H1 (cell line): Measurements from ENCODE around the gene BCAS2. TPM values are rescaled to one million over a fixed set of nuclear protein-coding genes. Genes with fewer than 3 reads are reported as not detected.

Source experiments
- CTCF ChIA-PET: fragments of 300-600 bp; sonication (Branson Sonifier 250); formaldehyde crosslinking; loops from one replicate; lab custom pipeline; 2021; ENCODE audit not compliant: partially characterized antibody; lab: Charles Lee
- POLR2A ChIA-PET: fragments of 300-600 bp; sonication (Branson Sonifier 250); formaldehyde crosslinking; loops from one replicate; lab custom pipeline; 2021; ENCODE audit warnings: inconsistent platforms; ENCODE audit not compliant: partially characterized antibody; lab: Charles Lee
- DNase-seq, 2 experiments: peaks; one replicate each; pipeline versions ENCODE4 v3.0.0 to v3.0.0-alpha.2; 2010 to 2022; ENCODE audit warnings: low spot score in 2 of 2, low read depth in 1 of 2, mixed read lengths in 1 of 2
- FAIRE-seq: peaks from 2 replicates; lab custom pipeline; 2011; peaks lifted over from hg19 to GRCh38; lab: Jason Lieb, UNC
- H2AFZ ChIP-seq: 2 replicates; pipeline ENCODE4 v1.8.1; 2012; ENCODE audit warnings: low read length, inconsistent platforms
- H2AK5ac ChIP-seq: 2 replicates; pipeline ENCODE4 v1.6.1; 2013; ENCODE audit warnings: low read depth, low read length
- H2BK120ac ChIP-seq: replicated peaks from 2 replicates; pipeline ENCODE3; 2013; ENCODE audit warnings: low read depth, low read length, inconsistent platforms
- H2BK12ac ChIP-seq: 2 replicates; pipeline ENCODE4 v1.6.1; 2013; ENCODE audit warnings: low read depth, low read length
- H2BK15ac ChIP-seq: 2 replicates; pipeline ENCODE4 v1.6.1; 2013; ENCODE audit warnings: low read length
- H2BK20ac ChIP-seq: 2 replicates; pipeline ENCODE4 v1.6.1; 2013; ENCODE audit warnings: low read length
- H2BK5ac ChIP-seq: 2 replicates; pipeline ENCODE4 v1.6.1; 2013; ENCODE audit warnings: low read depth, low read length
- H3K14ac ChIP-seq: 2 replicates; pipeline ENCODE4 v1.6.1; 2013; ENCODE audit warnings: inconsistent platforms; ENCODE audit not compliant: insufficient read length
- H3K18ac ChIP-seq: 2 replicates; pipeline ENCODE4 v1.6.1; 2013; ENCODE audit warnings: low read length; ENCODE audit errors: extremely low read depth
- H3K23ac ChIP-seq: 2 replicates; pipeline ENCODE4 v1.6.1; 2013; ENCODE audit warnings: inconsistent platforms; ENCODE audit not compliant: insufficient read length
- H3K23me2 ChIP-seq: 2 replicates; pipeline ENCODE4 v1.6.1; 2013; ENCODE audit warnings: low read depth, low read length
- H3K27ac ChIP-seq: 2 replicates; pipeline ENCODE4 v1.6.1; 2011; ENCODE audit warnings: low read depth, low read length, inconsistent platforms
- H3K27me3 ChIP-seq, 4 experiments: replicated peaks in 1 of 4; 1 replicate in 1 of 4; 2 replicates in 3 of 4; pipeline versions ENCODE4 v1.6.1 to v1.8.1; 2011 to 2013; ENCODE audit warnings: low read length in 3 of 4, mild to moderate bottlenecking in 3 of 4, inconsistent platforms in 2 of 4, mixed read lengths in 2 of 4, moderate library complexity in 1 of 4; ENCODE audit not compliant: control insufficient read depth in 3 of 4, insufficient read depth in 3 of 4; ENCODE audit errors: extremely low read depth in 1 of 4
- H3K36me3 ChIP-seq, 4 experiments: 2 replicates each; pipeline versions ENCODE4 v1.6.1 to v1.8.1; 2011 to 2013; ENCODE audit warnings: mild to moderate bottlenecking in 4 of 4, low read length in 3 of 4, moderate library complexity in 2 of 4, control low read depth in 1 of 4, inconsistent platforms in 1 of 4; ENCODE audit not compliant: insufficient read depth in 4 of 4, control insufficient read depth in 2 of 4
- H3K4ac ChIP-seq: replicated peaks from 2 replicates; pipeline ENCODE3; 2013; ENCODE audit warnings: low read length, low read depth, mixed read lengths, inconsistent platforms; ENCODE audit not compliant: insufficient read length
- H3K4me1 ChIP-seq, 4 experiments: replicated peaks in 1 of 4; 1 replicate in 1 of 4; 2 replicates in 3 of 4; pipeline versions ENCODE4 v1.6.1 to v1.8.1; 2011 to 2013; ENCODE audit warnings: low read length in 3 of 4, inconsistent platforms in 2 of 4, mixed read lengths in 1 of 4; ENCODE audit not compliant: insufficient read depth in 4 of 4, control insufficient read depth in 3 of 4
- H3K4me2 ChIP-seq, 2 experiments: 2 replicates each; pipeline versions ENCODE4 v1.6.1 to v1.8.1; 2011 to 2013; ENCODE audit warnings: low read depth in 2 of 2, low read length in 2 of 2, control low read depth in 1 of 2, inconsistent platforms in 1 of 2, mild to moderate bottlenecking in 1 of 2; ENCODE audit not compliant: insufficient read depth in 1 of 2
- H3K4me3 ChIP-seq, 4 experiments: fragments of 200-600, 300-600 bp in 1 of 4; sonication (generic), shearing (Covaris generic), sonication (Bioruptor Twin) in 1 of 4; 2 replicates each; pipeline versions ENCODE4 v1.5.1 to v1.8.1; 2011 to 2016; ENCODE audit warnings: low read length in 4 of 4, low read depth in 3 of 4, control low read depth in 2 of 4, inconsistent platforms in 2 of 4, mild to moderate bottlenecking in 2 of 4, mixed read lengths in 1 of 4, moderate library complexity in 1 of 4; ENCODE audit not compliant: insufficient read depth in 2 of 4; ENCODE audit errors: extremely low read depth in 1 of 4
- H3K56ac ChIP-seq: replicated peaks from 2 replicates; pipeline ENCODE3; 2013; ENCODE audit warnings: low read depth, mild to moderate bottlenecking, mixed read lengths, low read length, inconsistent platforms; ENCODE audit not compliant: insufficient read length
- H3K79me1 ChIP-seq: 2 replicates; pipeline ENCODE4 v1.6.1; 2013; ENCODE audit warnings: low read depth, low read length, control low read depth
- H3K79me2 ChIP-seq, 2 experiments: 2 replicates each; pipeline versions ENCODE4 v1.6.1 to v1.8.1; 2012 to 2013; ENCODE audit warnings: low read length in 2 of 2, mild to moderate bottlenecking in 2 of 2, inconsistent platforms in 1 of 2; ENCODE audit not compliant: insufficient read depth in 2 of 2, control insufficient read depth in 1 of 2
- H3K9ac ChIP-seq, 4 experiments: replicated peaks in 1 of 4; 1 replicate in 1 of 4; 2 replicates in 3 of 4; pipeline versions ENCODE4 v1.6.1 to v1.8.1; 2011 to 2013; ENCODE audit warnings: low read depth in 3 of 4, low read length in 3 of 4, control low read depth in 2 of 4, mild to moderate bottlenecking in 2 of 4, moderate library complexity in 2 of 4, inconsistent platforms in 1 of 4; ENCODE audit errors: extremely low read depth in 1 of 4
- H3K9me3 ChIP-seq, 2 experiments: 2 replicates each; pipeline versions ENCODE4 v1.6.1 to v1.8.1; 2012 to 2013; ENCODE audit warnings: mild to moderate bottlenecking in 2 of 2, moderate library complexity in 2 of 2, control low read depth in 1 of 2, inconsistent platforms in 1 of 2, low read depth in 1 of 2, low read length in 1 of 2, mixed read lengths in 1 of 2; ENCODE audit not compliant: insufficient read depth in 2 of 2
- H4K20me1 ChIP-seq, 2 experiments: replicated peaks in 1 of 2; 2 replicates each; pipeline versions ENCODE3 to v1.8.1; 2011 to 2013; ENCODE audit warnings: inconsistent platforms in 2 of 2, low read length in 2 of 2, mild to moderate bottlenecking in 1 of 2; ENCODE audit not compliant: insufficient read depth in 2 of 2, control insufficient read depth in 1 of 2
- H4K5ac ChIP-seq: 2 replicates; pipeline ENCODE4 v1.6.1; 2013; ENCODE audit warnings: low read length, low read depth, mixed read lengths, inconsistent platforms; ENCODE audit not compliant: insufficient read length
- H4K8ac ChIP-seq: 2 replicates; pipeline ENCODE4 v1.8.0; 2013; ENCODE audit warnings: mild to moderate bottlenecking, moderate library complexity, low read length, inconsistent platforms; ENCODE audit not compliant: insufficient read depth; ENCODE audit errors: extremely low read depth
- H4K91ac ChIP-seq: replicated peaks from 2 replicates; pipeline ENCODE3; 2013; ENCODE audit warnings: low read length, mixed read lengths, inconsistent platforms; ENCODE audit not compliant: insufficient read length
- ASH2L ChIP-seq: fragments of 200-600, 300-600 bp; sonication (generic); IDR thresholded peaks from one replicate; pipeline ENCODE4 v1.7.1; 2017; ENCODE audit warnings: low read length
- CBX8 ChIP-seq: fragments of 300-800, 300-1000 bp; sonication (generic); IDR thresholded peaks from 2 replicates; pipeline ENCODE4 v1.7.1; 2016; ENCODE audit warnings: low read depth, low read length, borderline replicate concordance
- CEBPB ChIP-seq: IDR thresholded peaks from 2 replicates; pipeline ENCODE4 v1.6.1; 2012; ENCODE audit warnings: low read depth, low read length
- CHD1 ChIP-seq: IDR thresholded peaks from 2 replicates; pipeline ENCODE4 v1.6.1; 2012; ENCODE audit warnings: low read depth, low read length, improper control_type of control experiment
- E2F6 ChIP-seq: IDR thresholded peaks from 2 replicates; pipeline ENCODE4 v1.6.1; 2012; ENCODE audit warnings: inconsistent platforms
- NANOG ChIP-seq: IDR thresholded peaks from 2 replicates; pipeline ENCODE4 v1.6.1; 2011; ENCODE audit warnings: low read length, low read depth, mild to moderate bottlenecking, inconsistent platforms; ENCODE audit not compliant: insufficient read depth, poor library complexity, severe bottlenecking
- RXRA ChIP-seq: IDR thresholded peaks from 2 replicates; pipeline ENCODE4 v1.6.1; 2011; ENCODE audit warnings: low read depth, mild to moderate bottlenecking, low read length, moderate library complexity; ENCODE audit not compliant: insufficient read depth
- SIRT6 ChIP-seq: IDR thresholded peaks from one replicate; pipeline ENCODE4 v1.7.1; 2012; ENCODE audit warnings: low read length, inconsistent platforms
- TAF7 ChIP-seq: optimal IDR thresholded peaks from 2 replicates; pipeline ENCODE3; 2011; ENCODE audit warnings: low read depth, mild to moderate bottlenecking, inconsistent platforms, low read length, moderate library complexity, borderline replicate concordance
- TCF12 ChIP-seq: IDR thresholded peaks from 2 replicates; pipeline ENCODE4 v1.6.1; 2011; ENCODE audit warnings: low read depth, mild to moderate bottlenecking, low read length
- WGBS, 2 experiments: shearing (Covaris generic) in 1 of 2; methylation state at CpG; one replicate each; pipeline versions ENCODE4 v1.1.6 to v1.1.7; 2013 to 2015; ENCODE audit warnings: low lambda C conversion rate in 2 of 2, mixed read lengths in 2 of 2, inconsistent platforms in 1 of 2, low coverage in 1 of 2, missing lambda C conversion rate in 1 of 2; ENCODE audit not compliant: insufficient replicate concordance in 2 of 2, insufficient coverage in 1 of 2, insufficient read length in 1 of 2; ENCODE audit errors: extremely low coverage in 1 of 2, missing lambda C conversion rate in 1 of 2; 5-methylcytosine and 5-hydroxymethylcytosine counted together
- polyA plus RNA-seq, 7 experiments: library from polyadenylated mRNA; depleted of rRNA in 3 of 7; stranded (reverse) in 5 of 7; unstranded in 2 of 7; fragments of >200 nt in 5 of 7; fragments of 200-250 nt in 2 of 7; gene quantifications; 1 replicate in 5 of 7; 2 replicates in 1 of 7; 4 replicates in 1 of 7; pipeline versions ENCODE4 v1.2.1 to v1.2.3, GENCODE V29; 2011 to 2013; ENCODE audit warnings: missing spikeins in 2 of 7, mixed read lengths in 2 of 7
- total RNA-seq: library from RNA; stranded (reverse); fragmentation: NEBNext Ultra II Directional; extraction: Animal tissue kit (Norgen Biotek cat#: 25700); gene quantifications from 2 replicates; pipeline ENCODE4 v1.2.1, GENCODE V29; 2021
- TF ChIP-seq, protein P1 (sequence below): IDR thresholded peaks from 2 replicates; pipeline ENCODE4 v1.6.1; 2012; ENCODE audit warnings: low read length, inconsistent platforms

Gene BCAS2
- total and polyA plus RNA-seq, 2 of the 8 experiments (the other 6 are each of a cell fraction or from before 2014, with no cell fraction given), result 18.0 to 52.2 TPM

DNA sequence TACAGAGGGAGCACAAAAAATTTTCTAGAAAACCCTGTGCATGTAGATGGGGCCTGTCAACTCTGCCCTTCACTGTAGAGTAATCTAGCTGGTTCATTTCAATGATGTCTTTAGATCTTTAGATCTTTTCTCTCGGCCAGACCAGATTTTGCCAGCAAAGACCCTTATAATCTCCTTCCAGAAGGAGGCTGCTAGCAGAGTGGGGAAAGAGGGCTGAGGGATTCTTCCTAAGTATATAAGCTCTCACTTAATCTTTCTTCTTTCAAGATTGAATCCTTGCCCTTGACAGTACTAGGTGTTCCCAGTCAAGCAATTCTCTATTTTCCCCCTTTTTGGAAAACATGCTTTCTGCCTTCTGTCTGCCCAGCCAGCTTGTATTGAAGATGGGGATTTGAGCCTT is 34.3 kb downstream of the BCAS2 start:
- H2BK20ac ChIP-seq, result no peak overlapping the region
- no peaks in the 10 kb centered on the region for H3K4me1 ChIP-seq
- H2BK120ac ChIP-seq, result no peak overlapping the region
- no peaks in the 10 kb centered on the region for H3K9me3 ChIP-seq
- no peak for FAIRE-seq
- H2AFZ ChIP-seq, result no peak overlapping the region
- no peak overlapping the region for H2BK15ac ChIP-seq
- H4K91ac ChIP-seq, result no peak overlapping the region
- no peak overlapping the region for H3K4me2 ChIP-seq
- H4K8ac ChIP-seq, result no peak overlapping the region
- no peak overlapping the region for H4K5ac ChIP-seq
- H4K20me1 ChIP-seq, result no peaks in the 10 kb centered on the region
- H3K4me3 ChIP-seq, result no peak overlapping the region
- no peak overlapping the region for H2AK5ac ChIP-seq
- no peaks in the 10 kb centered on the region for H3K27me3 ChIP-seq
- 88% methylated on average over 1 of the region's 1 CpG; no CpG with 5 or more reads in 1 of the 2 experiments for WGBS, 2 experiments
- ChIA-PET POLR2A (no interaction called here), CTCF (interaction anchor here (1.2 kb wide), 1 partner anchor 12 kb away, joined by 7 read pairs; no protein-coding TSS in a partner anchor)
- no peaks in the 10 kb centered on the region for H3K79me1 ChIP-seq
- no peaks in the 10 kb centered on the region for H3K36me3 ChIP-seq
- no peak overlapping the region for H3K23ac ChIP-seq
- H3K18ac ChIP-seq, result no peak overlapping the region
- H3K9ac ChIP-seq, result no peak overlapping the region
- H2BK12ac ChIP-seq, result no peak overlapping the region
- DNase-seq, result no peak
- H3K4ac ChIP-seq, result no peak overlapping the region
- H3K56ac ChIP-seq, result no peak overlapping the region
- H3K23me2 ChIP-seq, result no peaks in the 10 kb centered on the region
- H3K14ac ChIP-seq, result no peak overlapping the region
- no peak overlapping the region for H3K27ac ChIP-seq
- H3K79me2 ChIP-seq, result no peaks in the 10 kb centered on the region
- H2BK5ac ChIP-seq, result no peak overlapping the region
- TF ChIP-seq NANOG, result no peak
- TF ChIP-seq SIRT6, result no peak
- no peak for TF ChIP-seq TCF12
- TF ChIP-seq ASH2L, result no peak
- TF ChIP-seq TAF7, result no peak
- no peak for TF ChIP-seq CHD1
- TF ChIP-seq RXRA, result no peak
- no peak for TF ChIP-seq E2F6
- TF ChIP-seq, protein P1, sequence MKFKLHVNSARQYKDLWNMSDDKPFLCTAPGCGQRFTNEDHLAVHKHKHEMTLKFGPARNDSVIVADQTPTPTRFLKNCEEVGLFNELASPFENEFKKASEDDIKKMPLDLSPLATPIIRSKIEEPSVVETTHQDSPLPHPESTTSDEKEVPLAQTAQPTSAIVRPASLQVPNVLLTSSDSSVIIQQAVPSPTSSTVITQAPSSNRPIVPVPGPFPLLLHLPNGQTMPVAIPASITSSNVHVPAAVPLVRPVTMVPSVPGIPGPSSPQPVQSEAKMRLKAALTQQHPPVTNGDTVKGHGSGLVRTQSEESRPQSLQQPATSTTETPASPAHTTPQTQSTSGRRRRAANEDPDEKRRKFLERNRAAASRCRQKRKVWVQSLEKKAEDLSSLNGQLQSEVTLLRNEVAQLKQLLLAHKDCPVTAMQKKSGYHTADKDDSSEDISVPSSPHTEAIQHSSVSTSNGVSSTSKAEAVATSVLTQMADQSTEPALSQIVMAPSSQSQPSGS, result no peak
- TF ChIP-seq CEBPB, result no peak
- TF ChIP-seq CBX8, result no peak
